NK-92 treated with Interleukin-12 subunit alpha and Interleukin-12 subunit beta, amount 100 ng/mL, for 24 hours (cell line): Measurements from ENCODE around the gene OPN3.

Source experiments
- DNase-seq: peaks from one replicate; lab custom pipeline; 2025; lab: John Stamatoyannopoulos, UW

OPN3 gene

DNA sequence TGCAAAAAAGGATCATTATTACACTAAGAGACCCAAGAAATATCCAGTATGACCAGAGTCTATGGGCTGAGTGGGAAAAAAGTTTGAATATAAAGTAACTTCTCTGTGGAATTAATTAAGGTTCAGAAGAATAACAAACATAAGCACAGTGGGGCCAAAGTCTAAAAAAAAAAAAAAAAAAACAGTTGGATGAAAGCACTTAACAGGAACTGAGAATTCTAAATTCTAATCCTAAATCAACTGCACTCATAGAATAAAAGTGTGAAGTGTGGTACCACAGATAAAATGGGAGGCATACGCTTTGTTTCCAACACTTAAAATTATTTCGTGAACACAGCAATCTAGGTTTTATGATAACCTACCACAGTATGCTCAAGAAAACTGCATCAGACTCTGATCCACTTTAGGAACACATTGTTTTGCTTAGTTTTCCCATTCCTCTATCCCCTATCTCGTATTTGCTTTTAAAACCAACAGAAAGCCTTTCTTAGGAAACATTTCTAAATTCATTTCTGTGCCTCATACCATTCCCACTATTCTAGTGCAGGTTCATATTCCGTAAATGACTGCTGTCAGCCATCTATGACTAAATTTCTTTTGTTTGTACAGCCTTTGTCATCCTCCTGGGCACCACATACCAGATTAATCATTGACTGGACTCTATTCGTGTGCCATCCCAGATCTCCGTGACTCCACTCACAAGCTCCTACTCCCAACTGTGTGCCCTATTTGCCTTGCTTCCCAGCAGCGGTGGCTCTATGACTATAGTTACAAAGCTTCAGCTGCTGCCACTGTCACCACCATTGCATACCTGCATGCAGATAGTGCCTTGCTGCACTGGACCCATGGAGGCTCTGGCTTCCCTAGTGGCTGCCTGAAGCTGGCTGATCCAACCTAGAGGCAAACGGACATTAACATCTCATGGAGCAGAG lies 24.9 kb downstream of the OPN3 start:
- DNase-seq = no peak

DNA sequence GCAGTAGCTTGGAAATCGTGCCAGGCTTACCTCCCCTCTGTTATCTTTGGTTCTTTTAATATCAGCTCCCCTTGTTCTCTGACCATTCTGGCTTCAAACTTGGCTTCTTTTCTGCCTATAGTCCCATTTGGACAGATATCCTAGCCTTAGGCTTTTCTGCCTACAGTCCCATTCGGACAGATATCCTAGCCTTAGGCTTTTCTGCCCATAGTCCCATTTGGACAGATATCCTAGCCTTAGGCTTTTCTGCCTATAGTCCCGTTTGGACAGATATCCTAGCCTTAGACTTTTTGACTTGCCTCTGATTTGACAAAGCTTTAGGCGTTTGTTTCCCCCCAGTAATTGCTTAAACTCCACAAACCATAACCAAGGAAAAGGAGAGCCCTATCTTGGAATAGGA lies 25.6 kb downstream of the OPN3 start:
- DNase-seq = no peak

DNA sequence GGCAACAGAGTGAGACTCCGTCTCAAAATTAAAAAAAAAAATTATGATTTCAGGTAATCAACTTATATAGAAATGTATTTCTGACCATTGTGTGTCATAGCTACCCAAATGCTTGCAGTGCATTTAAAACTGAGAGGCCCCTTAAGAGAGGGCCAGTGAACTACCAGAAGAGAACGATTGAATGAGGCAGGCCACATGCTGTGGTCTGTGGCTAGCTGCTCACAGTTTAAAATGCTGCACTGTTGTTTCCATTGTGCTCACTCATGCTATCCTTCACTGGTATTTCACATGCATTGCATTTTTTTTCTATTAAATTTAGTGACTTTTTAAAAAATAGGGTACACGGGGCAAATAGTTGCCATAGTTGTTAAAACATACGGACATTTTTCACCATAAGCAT lies 26.0 kb downstream of the OPN3 start:
- DNase-seq = no peak

DNA sequence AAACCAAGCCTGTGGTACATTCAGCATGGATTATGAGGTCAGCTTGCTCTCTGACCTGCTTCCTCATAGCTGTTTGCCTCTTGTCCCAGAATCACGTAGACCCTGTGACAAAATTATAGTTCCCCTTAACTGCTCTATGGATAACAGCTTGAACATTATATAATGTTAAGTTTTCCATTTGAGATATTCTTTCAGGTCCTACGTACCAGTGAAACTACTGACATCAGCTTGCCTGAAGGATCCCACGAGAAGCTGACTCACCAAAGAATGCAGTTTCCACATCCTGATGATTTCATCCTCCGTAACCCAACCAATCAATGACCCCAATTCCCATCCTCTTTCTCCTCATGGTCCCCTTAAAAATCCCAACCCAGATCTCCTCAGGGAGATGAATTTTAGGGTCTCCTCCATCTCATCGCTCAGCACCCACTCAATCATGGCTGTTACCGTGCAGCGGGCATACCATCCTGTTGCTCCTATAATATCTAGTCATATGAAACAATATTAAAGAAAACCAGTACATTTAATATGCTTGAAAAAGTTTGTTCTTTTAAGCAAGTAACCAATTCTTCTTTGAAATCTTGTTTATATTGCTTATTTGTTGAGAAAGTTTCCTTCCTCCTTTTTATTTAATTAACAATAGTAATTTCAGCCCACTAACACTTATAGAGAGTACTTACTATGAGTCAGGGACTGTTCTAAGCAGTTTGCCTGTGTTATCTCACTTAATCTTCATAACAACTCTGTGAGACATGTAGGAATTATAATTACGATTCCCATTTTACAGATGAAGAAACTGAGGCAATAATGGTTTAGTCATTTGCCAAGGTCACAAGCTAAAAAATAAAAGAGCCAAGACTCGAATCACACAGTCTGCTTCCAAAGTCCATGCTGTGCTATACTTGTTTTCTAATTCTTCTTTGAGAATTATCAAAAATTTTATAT lies 27.4 kb downstream of the OPN3 start:
- no peak for DNase-seq

DNA sequence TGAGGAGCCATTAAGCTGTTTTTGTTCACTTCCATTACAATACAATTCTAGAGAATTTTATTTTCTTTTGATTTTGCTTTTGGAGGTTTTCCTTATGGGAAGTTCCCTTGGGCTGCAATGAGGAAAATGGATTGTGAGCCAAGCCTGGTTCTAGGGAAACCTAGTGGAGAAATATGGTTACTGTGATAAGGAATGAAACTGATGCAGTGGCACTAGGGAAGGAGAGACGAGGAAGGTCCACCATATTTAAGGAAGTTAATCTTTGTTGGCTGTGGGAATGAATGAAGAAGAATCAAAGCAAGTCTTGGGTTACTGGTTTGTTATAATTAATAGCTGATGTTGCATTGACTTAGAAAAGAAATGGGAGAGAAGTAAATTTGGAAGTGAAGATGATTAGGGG lies 28.4 kb downstream of the OPN3 start:
- DNase-seq = no peak

DNA sequence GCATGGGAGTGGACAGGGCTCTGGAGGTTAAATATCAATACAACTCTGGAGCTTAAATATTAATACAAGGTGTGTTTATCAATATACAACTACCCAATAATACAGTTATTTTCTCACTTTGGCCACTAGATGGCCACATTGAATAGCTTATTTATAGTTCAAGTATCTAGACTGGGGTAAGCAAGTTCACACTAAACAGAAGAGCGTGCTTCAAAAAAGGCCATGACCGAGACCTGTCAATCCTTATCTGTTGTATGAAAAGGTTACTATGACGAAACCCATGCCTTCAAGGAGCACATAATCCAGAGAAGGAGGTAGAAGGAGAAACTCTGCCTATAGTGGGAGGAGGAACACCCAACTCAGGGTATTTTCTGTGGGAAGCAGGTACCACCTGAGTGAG lies 29.1 kb downstream of the OPN3 start:
- DNase-seq = no peak

DNA sequence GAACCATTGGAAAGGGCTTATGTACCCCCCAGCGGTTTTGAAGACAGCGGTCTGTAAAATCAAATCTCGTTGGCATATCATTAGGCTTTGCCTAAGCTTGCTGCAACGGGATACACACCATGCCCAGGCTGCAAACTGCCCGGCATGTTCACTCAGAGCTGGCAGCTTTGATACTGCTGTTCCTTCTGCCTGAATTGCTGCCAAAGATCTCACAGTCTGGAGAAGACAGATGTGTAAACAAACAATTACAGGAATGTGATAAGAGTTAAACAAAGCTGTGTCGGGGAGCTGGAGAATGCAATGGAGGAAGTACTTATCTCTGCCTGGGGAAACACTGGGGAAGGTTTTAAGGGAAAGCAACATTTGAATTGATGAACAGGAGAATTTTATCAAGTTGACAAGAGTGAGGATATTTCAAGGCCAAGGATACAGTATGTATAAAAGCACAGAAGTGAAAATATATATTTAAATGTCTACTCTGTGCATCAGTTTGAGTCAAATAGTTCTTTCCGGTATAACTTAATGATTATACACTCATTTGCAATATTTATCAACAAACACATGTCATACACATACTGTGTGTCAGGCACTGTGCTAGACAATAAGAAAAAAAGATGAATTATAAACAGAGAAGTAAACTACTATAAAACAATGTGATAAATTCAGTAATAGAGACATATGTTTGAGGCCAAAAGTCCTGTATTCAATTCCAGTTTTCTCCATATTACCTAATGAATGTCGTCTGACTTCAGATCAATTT lies 29.9 kb downstream of the OPN3 start:
- no peak for DNase-seq

DNA sequence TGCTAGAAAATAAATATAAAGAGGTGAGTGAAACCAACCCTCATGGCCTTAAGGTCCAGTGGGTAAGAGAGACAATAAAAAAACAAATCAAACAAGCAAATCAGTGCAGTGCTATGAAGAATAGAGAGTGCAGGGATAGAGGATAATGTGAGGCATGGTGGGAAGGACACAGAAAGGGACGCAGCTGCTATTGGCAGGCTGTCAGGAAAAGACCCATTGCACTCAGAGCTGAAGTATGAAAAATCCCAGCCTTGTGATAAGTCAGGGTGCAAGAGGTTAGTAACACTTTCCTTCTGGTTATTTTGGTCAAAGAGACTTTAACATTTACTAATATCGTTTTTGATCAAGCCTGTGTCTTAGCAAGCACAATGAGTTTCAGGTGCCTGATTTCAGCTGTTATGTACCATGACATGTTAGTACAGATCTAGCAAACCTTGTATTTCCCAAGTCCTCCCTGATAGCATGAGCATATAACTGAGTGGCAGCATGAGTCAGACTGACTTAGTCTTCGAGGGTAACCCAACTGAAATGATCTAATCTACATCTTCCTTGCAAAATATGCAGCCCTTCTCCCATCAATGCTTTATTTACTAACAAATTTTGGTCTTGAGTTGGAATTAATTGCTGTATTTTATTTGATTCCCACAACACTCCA lies 31.7 kb downstream of the OPN3 start:
- DNase-seq = no peak

DNA sequence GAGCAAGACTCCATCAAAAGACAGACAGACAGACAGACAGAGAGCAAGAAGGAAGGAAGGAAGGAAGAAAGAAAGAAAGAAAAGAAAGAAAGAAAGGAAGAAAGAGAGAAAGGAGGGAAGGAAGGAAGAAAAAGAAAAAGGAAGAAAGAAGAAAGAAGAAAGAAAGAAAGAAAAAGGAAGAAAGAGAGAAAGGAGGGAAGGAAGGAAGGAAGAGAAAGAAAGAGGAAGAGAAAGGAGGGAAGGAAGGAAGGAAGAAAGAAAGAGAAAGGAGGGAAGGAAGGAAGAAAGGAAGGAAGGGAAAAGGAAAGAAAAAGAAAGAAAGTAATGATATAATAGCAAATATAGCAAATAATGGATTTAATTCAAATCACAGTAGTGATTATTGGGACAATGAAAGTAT lies 32.7 kb downstream of the OPN3 start:
- no peak for DNase-seq

DNA sequence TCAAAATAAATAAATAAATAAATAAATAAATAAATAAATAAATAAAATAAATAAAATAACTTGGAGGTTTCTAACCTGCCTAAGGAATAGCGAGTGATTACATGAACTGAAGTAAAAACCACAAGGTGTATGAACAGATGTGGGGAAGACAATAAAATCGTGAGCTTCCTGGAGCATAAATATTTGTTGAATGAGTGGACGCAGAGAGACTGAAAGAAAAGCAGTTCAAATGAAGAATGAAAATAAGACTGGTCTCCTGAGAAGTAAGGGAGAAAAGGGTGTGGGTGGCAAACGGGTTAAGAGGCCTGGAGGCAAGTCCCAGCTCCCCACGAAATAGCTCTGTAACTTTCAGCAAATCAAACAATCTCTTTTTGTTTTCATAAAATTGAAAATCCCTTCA lies 33.6 kb downstream of the OPN3 start:
- no peak for DNase-seq

DNA sequence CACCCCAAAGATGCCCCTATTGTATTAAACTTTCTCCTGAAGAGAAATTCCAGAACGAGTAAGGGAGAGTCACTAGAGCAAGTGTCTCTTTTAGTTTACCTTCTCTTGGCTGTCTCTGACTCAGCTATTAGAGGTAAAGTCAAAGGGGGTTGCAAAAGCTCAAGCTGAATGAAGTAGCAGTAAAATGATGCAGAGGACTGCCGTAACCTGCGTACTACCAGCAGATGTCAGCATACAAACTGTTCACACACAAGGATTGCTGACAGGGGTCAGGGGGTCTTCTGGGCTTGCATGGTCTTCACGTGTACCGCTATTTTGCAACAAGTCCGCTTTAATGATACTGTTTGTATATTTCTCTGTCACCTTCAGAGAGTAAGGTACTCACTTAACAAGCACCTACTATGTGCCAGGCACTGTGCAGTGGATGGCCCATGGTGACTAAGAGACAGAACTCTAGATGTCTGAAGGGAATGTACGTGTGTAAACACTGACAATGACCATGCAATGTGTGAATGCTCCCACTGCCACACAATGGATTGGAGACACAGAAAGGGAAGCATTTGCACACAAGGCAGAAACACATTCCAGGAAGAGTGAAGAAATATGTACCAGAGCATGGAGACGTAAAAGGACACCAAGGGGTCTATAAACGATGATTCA lies 34.9 kb downstream of the OPN3 start:
- DNase-seq = no peak

DNA sequence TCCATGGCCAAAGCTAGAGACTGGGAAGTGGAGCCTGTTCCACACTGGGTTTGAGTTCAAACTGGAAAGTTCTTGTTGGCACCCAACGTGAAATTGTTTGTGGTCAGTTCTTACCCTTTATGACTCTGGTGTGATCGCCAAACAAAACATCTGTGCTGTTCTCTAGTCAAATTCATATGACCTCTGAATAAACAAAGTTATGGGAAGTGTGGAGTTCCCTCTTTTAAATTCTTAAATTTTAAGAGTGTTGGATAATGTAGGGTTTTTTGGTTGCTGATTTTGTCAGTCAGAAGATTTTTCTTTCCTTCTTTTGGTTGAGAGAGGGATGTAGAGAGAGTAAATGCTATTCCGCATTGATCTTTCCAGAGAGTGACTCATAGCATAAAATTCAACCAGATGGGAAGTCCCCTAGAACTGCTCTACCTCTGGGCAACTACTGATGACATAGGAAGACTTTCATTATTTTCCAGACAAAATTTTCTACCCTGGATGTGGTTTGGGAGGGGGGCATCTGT lies 36.4 kb downstream of the OPN3 start:
- DNase-seq = no peak

DNA sequence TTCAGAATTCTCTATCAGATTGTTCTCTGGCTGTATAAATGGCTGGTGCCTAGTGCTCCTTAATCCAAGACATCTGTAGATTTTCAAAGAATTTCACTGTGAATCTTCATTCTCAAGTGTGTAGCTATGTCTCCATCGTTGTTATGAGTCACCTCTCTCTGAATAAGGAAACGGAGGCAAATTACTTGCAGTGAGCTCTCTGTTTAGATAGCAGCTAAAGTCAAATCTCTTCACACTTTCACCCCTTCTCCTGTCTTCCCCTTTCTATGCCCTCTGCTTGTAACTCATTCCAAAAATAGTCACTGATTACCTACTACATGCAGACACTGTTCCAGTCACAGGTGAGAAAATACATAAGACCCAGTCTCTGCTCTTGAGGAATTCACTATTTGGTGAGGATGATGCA lies 39.7 kb downstream of the OPN3 start:
- no peak for DNase-seq

DNA sequence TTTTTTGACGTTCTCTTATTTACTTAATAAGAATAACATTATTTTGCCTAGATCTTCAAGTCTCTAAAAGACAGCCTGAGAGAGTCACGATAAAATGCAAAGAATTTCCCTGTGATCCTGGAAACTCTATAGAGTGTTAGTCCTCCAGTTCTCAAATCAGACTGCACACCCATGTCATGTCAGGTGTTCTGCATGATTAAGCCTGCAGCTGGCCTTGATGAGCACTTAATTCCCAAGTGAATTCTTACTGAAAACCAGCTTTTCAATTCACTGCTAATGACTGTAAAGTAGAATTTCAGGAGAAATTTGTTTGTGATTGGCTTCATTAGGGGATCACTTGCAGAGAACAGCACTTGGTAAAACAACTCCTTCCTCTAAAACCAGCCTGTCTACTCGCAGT lies 41.9 kb downstream of the OPN3 start:
- DNase-seq = no peak

DNA sequence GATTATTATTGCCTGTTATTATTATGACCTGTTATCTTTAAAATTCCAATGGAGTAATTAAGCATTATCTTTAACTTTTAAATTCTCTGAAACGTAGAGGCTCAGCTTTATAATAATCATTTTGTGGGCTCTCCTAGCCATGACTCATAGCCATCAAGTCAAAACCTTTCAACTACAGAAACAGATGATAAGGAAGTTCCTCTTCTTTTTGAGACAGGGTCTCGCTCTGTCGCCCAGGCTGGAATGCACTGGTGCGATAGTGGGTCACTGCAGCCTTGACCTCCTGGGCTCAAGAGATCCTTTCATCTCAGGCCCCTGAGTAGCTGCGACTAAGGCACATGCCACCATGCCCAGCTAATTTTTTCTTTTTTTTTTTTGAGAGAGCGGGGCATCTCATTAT lies 43.5 kb downstream of the OPN3 start:
- no peak for DNase-seq

DNA sequence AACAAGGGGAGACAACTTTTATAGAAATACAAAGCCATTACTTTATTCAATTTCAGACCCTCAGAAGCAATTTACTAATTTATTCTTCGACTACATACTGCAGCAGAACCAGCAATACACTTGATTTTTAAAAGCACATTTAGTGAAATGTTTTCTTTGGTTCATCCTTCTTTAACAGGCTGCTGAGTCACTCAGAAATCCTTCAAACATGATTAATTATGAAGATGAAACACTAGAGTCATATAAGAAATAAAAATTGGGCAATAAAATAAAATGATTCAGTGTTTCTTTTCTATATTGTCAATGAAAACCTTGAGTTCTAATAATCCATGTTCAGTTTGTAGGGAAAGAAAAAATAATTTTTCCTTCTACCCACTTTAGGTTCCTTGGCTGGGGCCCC lies 47.0 kb downstream of the OPN3 start:
- DNase-seq = no peak

DNA sequence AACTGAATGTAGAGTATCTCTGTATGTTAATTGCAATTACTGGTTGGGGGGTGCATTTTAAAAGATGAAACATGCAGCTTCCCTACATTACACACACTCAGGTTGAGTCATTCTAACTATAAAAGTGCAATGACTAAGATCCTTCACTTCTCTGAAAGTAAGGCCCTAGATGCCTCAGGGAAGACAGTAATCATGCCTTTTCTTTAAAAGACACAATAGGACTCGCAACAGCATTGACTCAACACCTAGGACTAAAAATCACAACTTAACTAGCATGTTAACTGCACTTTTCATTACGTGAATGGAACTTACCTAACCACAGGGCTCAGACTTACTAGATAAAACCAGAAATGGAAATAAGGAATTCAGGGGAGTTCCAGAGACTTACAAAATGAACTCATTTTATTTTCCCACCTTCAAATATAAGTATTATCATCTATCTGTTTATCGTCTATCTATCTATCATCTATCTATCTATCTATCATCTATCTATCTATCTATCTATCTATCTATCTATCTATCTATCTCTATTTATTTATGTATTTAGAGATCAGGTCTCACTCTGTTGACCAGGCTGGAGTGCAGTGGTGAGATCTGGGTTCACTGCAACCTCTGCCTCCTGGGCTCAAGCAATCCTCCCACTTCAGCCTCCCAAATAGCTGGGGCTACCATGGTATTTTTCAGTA lies 47.8 kb downstream of the OPN3 start:
- no peak for DNase-seq

DNA sequence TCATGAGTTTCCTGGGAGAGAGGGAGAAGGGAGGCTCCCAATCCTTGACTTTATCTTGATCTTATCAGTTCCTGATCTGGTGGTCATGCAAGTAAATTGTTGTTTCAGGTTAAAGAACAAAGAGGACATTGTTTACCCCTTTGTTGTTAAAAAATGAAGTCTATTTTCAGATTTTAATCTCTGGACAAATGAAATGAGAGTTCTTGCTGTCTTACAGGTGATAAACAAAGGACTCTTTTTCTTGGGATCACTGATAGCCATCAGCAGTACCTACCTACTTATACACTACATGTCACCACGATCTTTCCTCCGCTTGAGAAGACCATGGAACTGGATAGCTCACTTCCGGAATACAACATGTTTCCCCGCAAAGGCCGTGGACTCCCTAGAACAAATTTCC lies 48.4 kb downstream of the OPN3 start:
- DNase-seq = no peak

DNA sequence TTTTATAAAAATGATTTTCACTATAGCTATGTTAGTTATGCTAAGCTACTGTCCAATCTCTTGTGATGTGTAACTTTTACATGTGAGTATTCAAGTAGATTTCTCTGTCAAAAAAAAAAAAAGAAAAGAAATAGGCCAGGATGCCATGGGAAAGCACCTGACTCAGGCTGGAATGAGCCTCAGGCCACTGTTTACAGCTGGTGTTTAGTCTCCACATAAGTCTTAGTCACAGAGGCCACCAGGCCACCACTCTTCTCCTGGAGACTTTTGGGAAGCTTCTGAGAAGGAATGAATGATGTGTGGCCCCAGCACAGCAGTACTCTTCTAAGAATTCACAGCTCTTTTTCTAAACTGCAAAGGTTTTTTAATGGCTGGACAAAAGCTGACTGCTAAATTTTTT lies 48.9 kb downstream of the OPN3 start:
- no peak for DNase-seq

DNA sequence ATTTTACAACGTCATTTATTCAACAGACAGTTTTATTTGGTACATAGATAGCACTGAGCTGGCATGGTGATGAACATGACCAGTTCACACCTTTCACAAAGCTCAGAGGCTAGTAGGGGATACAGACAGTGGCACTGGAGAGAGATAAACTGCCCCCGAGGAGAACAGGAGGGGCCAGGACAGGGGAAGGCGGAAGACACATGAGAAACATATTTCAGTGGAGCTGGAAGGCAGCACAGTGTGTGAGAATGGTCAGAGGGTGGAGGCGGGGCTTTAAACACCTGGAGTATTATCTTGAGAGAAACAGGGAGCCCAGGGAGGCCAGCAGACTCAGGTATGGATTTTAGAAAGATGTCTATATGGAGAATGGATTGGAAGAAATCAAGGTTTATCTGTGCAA lies 49.5 kb downstream of the OPN3 start:
- DNase-seq = no peak
